HepG2 (cell line): Measurements from ENCODE around the gene SMPX. TPM values are rescaled to one million over a fixed set of nuclear protein-coding genes. Genes with fewer than 3 reads are reported as not detected.

Experiments
- ATAC-seq: fragments of 200-7000 bp; cut with Tn5 transposase; 3 replicates; pipeline ENCODE4 v1.9.1; 2020; ENCODE audit warnings: mild to moderate bottlenecking, moderate library complexity
- BruUV-seq: library from RNA; stranded (reverse); fragments of 400-500 nt; replicated peaks from 2 replicates; lab custom pipeline; 2021; lab: Mats Ljungman, UMichigan
- CTCF ChIA-PET: fragments of 300-600 bp; formaldehyde crosslinking; extraction: SDS; loops from one replicate; lab custom pipeline; 2021; ENCODE audit warnings: low total read pairs, inconsistent platforms, low intra/inter-chr PET ratio; lab: Yijun Ruan, JAX
- POLR2A ChIA-PET: fragments of 350-600 bp; sonication (Branson Sonifier 250); formaldehyde crosslinking; loops from one replicate; lab custom pipeline; 2020; ENCODE audit warnings: antibody characterized with exemption, inconsistent platforms; lab: Yijun Ruan, JAX
- DNase-seq: peaks from one replicate; pipeline ENCODE4 v3.0.0-alpha.2; 2015; ENCODE audit warnings: low spot score
- FAIRE-seq: peaks from 3 replicates; lab custom pipeline; 2011; peaks lifted over from hg19 to GRCh38; lab: Jason Lieb, UNC
- H2AFZ ChIP-seq: one replicate; pipeline ENCODE4 v1.6.1; 2011; ENCODE audit warnings: low read length, inconsistent platforms
- H3K27ac ChIP-seq: fragments of 300-600 bp; 3 replicates; pipeline ENCODE4 v1.8.0; 2011; ENCODE audit warnings: mixed run types, mild to moderate bottlenecking, mixed read lengths, low read length, inconsistent platforms; ENCODE audit not compliant: insufficient read depth; ENCODE audit errors: extremely low read length
- H3K27me3 ChIP-seq, 2 experiments: fragments of 200-600 bp in 1 of 2; 2 replicates in 1 of 2; 3 replicates in 1 of 2; pipeline versions ENCODE4 v1.6.0 to v1.8.0; 2011; ENCODE audit warnings: low read length in 2 of 2, mild to moderate bottlenecking in 2 of 2, moderate library complexity in 2 of 2, inconsistent platforms in 1 of 2; ENCODE audit not compliant: insufficient read depth in 2 of 2, control insufficient read depth in 1 of 2
- H3K36me3 ChIP-seq, 2 experiments: fragments of 200-600 bp in 1 of 2; replicated peaks in 1 of 2; 2 replicates in 1 of 2; 3 replicates in 1 of 2; pipeline versions ENCODE4 v1.5.1 to v1.8.0; 2011; ENCODE audit warnings: low read length in 2 of 2, inconsistent platforms in 1 of 2; ENCODE audit not compliant: insufficient read depth in 2 of 2, control insufficient read depth in 1 of 2
- H3K4me1 ChIP-seq: 2 replicates; pipeline ENCODE4 v1.5.1; 2012; ENCODE audit warnings: low read length, inconsistent platforms; ENCODE audit not compliant: insufficient read depth
- H3K4me2 ChIP-seq: 2 replicates; pipeline ENCODE4 v1.6.0; 2011; ENCODE audit warnings: low read depth, low read length, inconsistent platforms
- H3K4me3 ChIP-seq, 3 experiments: fragments of 200-600 bp in 1 of 3; sonication (generic), shearing (Covaris generic) in 1 of 3; replicated peaks in 1 of 3; 2 replicates each; pipeline ENCODE4 v1.5.1; 2011 to 2016; ENCODE audit warnings: low read length in 3 of 3, inconsistent platforms in 2 of 3, low read depth in 2 of 3, mild to moderate bottlenecking in 2 of 3, control low read depth in 1 of 3, mixed read lengths in 1 of 3; ENCODE audit not compliant: insufficient read depth in 1 of 3
- H3K79me2 ChIP-seq: one replicate; pipeline ENCODE4 v1.6.1; 2011; ENCODE audit warnings: low read length, inconsistent platforms; ENCODE audit not compliant: insufficient read depth
- H3K9ac ChIP-seq: 2 replicates; pipeline ENCODE4 v1.6.0; 2011; ENCODE audit warnings: mild to moderate bottlenecking, low read depth, low read length, inconsistent platforms; ENCODE audit not compliant: insufficient read depth
- H3K9me3 ChIP-seq: 2 replicates; pipeline ENCODE4 v1.5.1; 2012; ENCODE audit warnings: mild to moderate bottlenecking, low read length
- H4K20me1 ChIP-seq: 2 replicates; pipeline ENCODE4 v1.6.0; 2011; ENCODE audit warnings: inconsistent platforms, mild to moderate bottlenecking, low read length, moderate library complexity; ENCODE audit not compliant: insufficient read depth
- AKAP8 ChIP-seq: sonication (generic); formaldehyde crosslinking; IDR thresholded peaks from 2 replicates; pipeline ENCODE4 v1.5.1; 2020; ENCODE audit warnings: mild to moderate bottlenecking, missing genetic modification reagents
- ARID2 ChIP-seq: sonication (generic); formaldehyde crosslinking; IDR thresholded peaks from 2 replicates; pipeline ENCODE4 v1.8.1; 2022; ENCODE audit warnings: mild to moderate bottlenecking, missing genetic modification reagents, borderline replicate concordance
- CREB1 ChIP-seq, 2 experiments: fragments of 450-650 bp in 1 of 2; IDR thresholded peaks; 2 replicates each; pipeline ENCODE4 v1.6.1; 2016 to 2017; ENCODE audit warnings: control low read depth in 1 of 2, mild to moderate bottlenecking in 1 of 2, missing compliant biosample characterization in 1 of 2, missing genetic modification characterization in 1 of 2
- ELF4 ChIP-seq: sonication (generic); formaldehyde crosslinking; IDR thresholded peaks from 2 replicates; pipeline ENCODE4 v1.5.0; 2020; ENCODE audit warnings: missing genetic modification reagents, mild to moderate bottlenecking, moderate library complexity, borderline replicate concordance
- ETV5 ChIP-seq: IDR thresholded peaks from 2 replicates; pipeline ENCODE4 v1.6.1; 2018; ENCODE audit warnings: missing biosample characterization, missing genetic modification reagents, inconsistent platforms, borderline replicate concordance
- FOSL2 ChIP-seq: sonication (generic); formaldehyde crosslinking; IDR thresholded peaks from 2 replicates; pipeline ENCODE4 v1.4.0; 2020; ENCODE audit warnings: missing genetic modification reagents
- MBD4 ChIP-seq: IDR thresholded peaks from 2 replicates; pipeline ENCODE4 v1.6.1; 2012; ENCODE audit warnings: low read length, inconsistent platforms, borderline replicate concordance
- PRPF4 ChIP-seq: fragments of 200-400 bp; formaldehyde crosslinking; IDR thresholded peaks from 2 replicates; pipeline ENCODE4 v1.6.1; 2016; ENCODE audit warnings: low read length, low read depth; ENCODE audit not compliant: poor library complexity, severe bottlenecking
- RBM39 ChIP-seq: fragments of 200-400 bp; formaldehyde crosslinking; IDR thresholded peaks from one replicate; pipeline ENCODE4 v1.6.1; 2018; ENCODE audit warnings: antibody characterized with exemption, mild to moderate bottlenecking, low read depth, low read length; ENCODE audit not compliant: poor library complexity, severe bottlenecking
- ZBTB21 ChIP-seq: sonication (generic); formaldehyde crosslinking; IDR thresholded peaks from 2 replicates; pipeline ENCODE4 v1.4.0; 2020; ENCODE audit warnings: missing genetic modification reagents
- ZNF256 ChIP-seq: sonication (generic); formaldehyde crosslinking; conservative IDR thresholded peaks from 2 replicates; pipeline ENCODE4 v1.4.0; 2020; ENCODE audit warnings: missing genetic modification reagents
- ZNF354B ChIP-seq: sonication (generic); formaldehyde crosslinking; IDR thresholded peaks from 2 replicates; pipeline ENCODE4 v1.8.0; 2022; ENCODE audit warnings: mild to moderate bottlenecking, missing genetic modification reagents
- ZNF569 ChIP-seq: sonication (generic); formaldehyde crosslinking; IDR thresholded peaks from 2 replicates; pipeline ENCODE4 v1.5.0; 2020; ENCODE audit warnings: mild to moderate bottlenecking, missing genetic modification reagents, moderate library complexity, borderline replicate concordance
- ZNF766 ChIP-seq: sonication (generic); formaldehyde crosslinking; IDR thresholded peaks from 2 replicates; pipeline ENCODE4 v1.5.0; 2020; ENCODE audit warnings: missing genetic modification reagents, borderline replicate concordance
- WGBS: methylation state at CpG from one replicate; pipeline ENCODE4 v1.1.6; 2017; ENCODE audit warnings: low lambda C conversion rate; 5-methylcytosine and 5-hydroxymethylcytosine counted together
- in situ Hi-C: cut with HindIII; loops from 2 replicates; pipeline ENCODE4 v1.10.0; 2017; ENCODE audit warnings: low pct_unique_long_range_greater_than_20kb; ENCODE audit not compliant: extremely low pct_ligation_motif_present
- intact Hi-C: fragments of 100-400 bp; cut with micrococcal nuclease; formaldehyde crosslinking; loops from one replicate; pipeline ENCODE4 v1.10.0; 2022; ENCODE audit not compliant: unreplicated experiment
- polyA plus RNA-seq, 8 experiments: library from polyadenylated mRNA; depleted of rRNA in 3 of 8; stranded (reverse) in 7 of 8; unstranded in 1 of 8; fragments of >200 nt; fragmentation: Illumina TruSeq in 4 of 8; extraction: Trizol in 4 of 8; gene quantifications; 2 replicates each; pipeline versions ENCODE4 v1.2.1 to v1.2.3, GENCODE V29; 2011 to 2016; ENCODE audit warnings: low read depth in 4 of 8, missing spikeins in 1 of 8, mixed read lengths in 1 of 8; ENCODE audit not compliant: insufficient read depth in 1 of 8
- total RNA-seq, 5 experiments: library from RNA; depleted of rRNA; stranded (reverse); fragments of >200 nt; fragmentation: Illumina TruSeq; extraction: Trizol; gene quantifications; 2 replicates each; pipeline ENCODE4 v1.2.3, GENCODE V29; 2016; ENCODE audit warnings: low read depth in 1 of 5
- TF ChIP-seq, protein P1 (sequence below): sonication (generic); formaldehyde crosslinking; IDR thresholded peaks from 2 replicates; pipeline ENCODE4 v1.8.0; 2022; ENCODE audit warnings: mild to moderate bottlenecking, missing genetic modification reagents, moderate library complexity
- TF ChIP-seq, protein P2 (sequence below): IDR thresholded peaks from 2 replicates; pipeline ENCODE4 v1.6.1; 2012; ENCODE audit warnings: low read depth, low read length, improper control_type of control experiment

SMPX gene
- total and polyA plus RNA-seq, 2 of the 13 experiments (the other 11 are each of a cell fraction or from before 2014, with no cell fraction given), result 0.95 to 1.8 TPM

DNA sequence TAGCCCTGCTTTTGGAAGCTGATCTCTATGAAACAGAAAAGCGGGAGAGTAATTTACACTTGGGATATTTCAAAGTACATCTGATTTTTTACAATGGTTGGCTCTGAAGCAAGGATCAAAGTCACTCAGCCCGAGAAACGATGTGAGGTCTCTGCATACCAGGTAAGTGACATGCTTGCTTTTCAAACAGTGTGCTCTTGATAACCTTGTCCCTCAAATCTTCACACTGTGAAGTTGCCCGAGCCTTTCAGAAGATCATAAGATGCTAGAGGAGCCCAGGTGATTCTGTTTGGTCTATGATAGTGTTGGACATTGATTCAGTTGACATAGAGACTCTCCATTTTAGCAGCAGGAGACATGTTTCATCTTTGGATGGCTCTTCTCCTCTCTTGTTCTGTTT is 52.7 kb downstream of the SMPX start:
- POLR2A ChIA-PET, result no interaction called here
- Histone ChIP-seq H3K9me3 (no peaks in the 10 kb centered on the region), H3K27ac (no peak overlapping the region), H4K20me1 (no peaks in the 10 kb centered on the region), H3K4me1 (peaks cover 7% of the 10 kb centered on the region; the same call in 1 of the 2 replicates), H3K36me3 (no peaks in the 10 kb centered on the region), H3K27me3 (no peaks in the 10 kb centered on the region), H2AFZ (no peak overlapping the region), H3K9ac (no peak overlapping the region), H3K4me3 (no peak overlapping the region), H3K4me2 (0 out of 2 replicates have a peak overlapping the region, but pooled peaks have one; percentile 18), H3K79me2 (no peaks in the 10 kb centered on the region)
- in situ Hi-C loops (no loop called here), intact Hi-C loops (loop anchor here (5.0 to 10.0 kb wide), 2 partner anchors 42 to 90 kb away; no protein-coding TSS in a partner anchor)
- no TSS peak for BruUV-seq
- WGBS, result 0% methylated on average over 1 of the region's 4 CpGs
- DNase-seq (peak; percentile 35), FAIRE-seq (peak; percentile 42), ATAC-seq (peak; percentile 52; the same call in 2 of the 3 replicates)
- CTCF ChIA-PET, result no interaction called here
- TF ChIP-seq ARID2 (CRISPR knock-in tag) (no peak), ZBTB21 (CRISPR knock-in tag) (no peak), CREB1 (IDR thresholded peaks at IDR 0.05) (no peak), CREB1 (CRISPR knock-in tag; IDR thresholded peaks at IDR 0.05) (no peak), ELF4 (CRISPR knock-in tag) (no peak), ZNF256 (CRISPR knock-in tag) (no peak), PRPF4 (no peak), ZNF354B (no peak), MBD4 (no peak), ETV5 (no peak), AKAP8 (CRISPR knock-in tag) (no peak), RBM39 (no peak), FOSL2 (CRISPR knock-in tag) (no peak), ZNF766 (no peak), ZNF569 (no peak)
- TF ChIP-seq, protein P1, sequence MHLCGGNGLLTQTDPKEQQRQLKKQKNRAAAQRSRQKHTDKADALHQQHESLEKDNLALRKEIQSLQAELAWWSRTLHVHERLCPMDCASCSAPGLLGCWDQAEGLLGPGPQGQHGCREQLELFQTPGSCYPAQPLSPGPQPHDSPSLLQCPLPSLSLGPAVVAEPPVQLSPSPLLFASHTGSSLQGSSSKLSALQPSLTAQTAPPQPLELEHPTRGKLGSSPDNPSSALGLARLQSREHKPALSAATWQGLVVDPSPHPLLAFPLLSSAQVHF, result no peak
- TF ChIP-seq, protein P2, sequence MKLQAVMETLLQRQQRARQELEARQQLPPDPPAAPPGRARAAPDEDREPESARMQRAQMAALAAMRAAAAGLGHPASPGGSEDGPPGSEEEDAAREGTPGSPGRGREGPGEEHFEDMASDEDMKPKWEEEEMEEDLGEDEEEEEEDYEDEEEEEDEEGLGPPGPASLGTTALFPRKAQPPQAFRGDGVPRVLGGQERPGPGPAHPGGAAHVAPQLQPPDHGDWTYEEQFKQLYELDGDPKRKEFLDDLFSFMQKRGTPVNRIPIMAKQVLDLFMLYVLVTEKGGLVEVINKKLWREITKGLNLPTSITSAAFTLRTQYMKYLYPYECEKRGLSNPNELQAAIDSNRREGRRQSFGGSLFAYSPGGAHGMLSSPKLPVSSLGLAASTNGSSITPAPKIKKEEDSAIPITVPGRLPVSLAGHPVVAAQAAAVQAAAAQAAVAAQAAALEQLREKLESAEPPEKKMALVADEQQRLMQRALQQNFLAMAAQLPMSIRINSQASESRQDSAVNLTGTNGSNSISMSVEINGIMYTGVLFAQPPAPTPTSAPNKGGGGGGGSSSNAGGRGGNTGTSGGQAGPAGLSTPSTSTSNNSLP, result no peak
